Peyer's patch (tissue), 4 donors: ENCODE results near the gene TMED1.

Experiments
- POLR2A ChIP-seq, 2 donors: fragments of 450-650 bp; IDR thresholded peaks; one replicate each; pipeline ENCODE4 v1.5.1; 2017; ENCODE audit warnings: antibody characterized with exemption in 2 of 2, mild to moderate bottlenecking in 2 of 2, moderate library complexity in 2 of 2
- TF ChIP-seq, protein P1 (sequence below), 6 experiments: fragments of 450-650 bp in 4 of 6; fragments of 200-600 bp in 2 of 6; sonication (generic) in 1 of 6; IDR thresholded peaks; one replicate each; pipeline ENCODE4 v1.5.1; 2017 to 2019; ENCODE audit warnings: antibody characterized with exemption in 6 of 6, mild to moderate bottlenecking in 3 of 6, moderate library complexity in 1 of 6

DNA sequence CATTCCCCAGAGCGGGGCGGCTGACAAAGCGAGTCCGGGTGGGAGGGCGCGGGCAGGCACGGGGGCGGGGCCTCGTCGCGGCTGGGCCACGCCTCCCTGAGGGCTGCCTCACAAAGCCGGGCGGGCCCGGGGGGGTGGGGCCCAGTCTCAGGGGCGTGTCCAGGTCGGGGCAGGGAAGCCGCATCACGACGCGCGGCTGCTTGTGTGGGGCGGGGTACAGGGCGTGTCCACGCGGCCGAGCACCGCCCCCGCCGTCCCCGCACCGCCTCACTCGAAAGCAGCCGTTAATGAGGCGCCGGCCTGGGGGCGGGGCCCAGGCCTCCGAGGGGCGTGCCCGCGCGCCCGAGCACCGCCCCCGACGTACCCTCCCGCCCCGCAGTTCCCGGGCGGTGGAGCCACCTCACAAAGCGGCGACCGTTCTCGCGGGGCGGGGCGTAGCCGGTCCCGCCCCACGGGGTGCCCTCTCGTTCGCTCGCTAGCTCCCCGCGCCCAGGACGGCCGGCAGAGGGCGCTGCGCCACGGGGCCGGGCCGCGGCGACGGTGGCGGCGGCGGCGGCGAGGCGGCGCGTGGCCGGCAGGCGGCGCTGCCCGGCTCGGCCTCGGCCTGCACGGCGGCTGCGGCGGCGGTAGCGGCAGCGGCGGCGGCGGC is 35.1 kb upstream of the TMED1 start, which contains the start of gene CARM1:
- TF ChIP-seq, protein P1, sequence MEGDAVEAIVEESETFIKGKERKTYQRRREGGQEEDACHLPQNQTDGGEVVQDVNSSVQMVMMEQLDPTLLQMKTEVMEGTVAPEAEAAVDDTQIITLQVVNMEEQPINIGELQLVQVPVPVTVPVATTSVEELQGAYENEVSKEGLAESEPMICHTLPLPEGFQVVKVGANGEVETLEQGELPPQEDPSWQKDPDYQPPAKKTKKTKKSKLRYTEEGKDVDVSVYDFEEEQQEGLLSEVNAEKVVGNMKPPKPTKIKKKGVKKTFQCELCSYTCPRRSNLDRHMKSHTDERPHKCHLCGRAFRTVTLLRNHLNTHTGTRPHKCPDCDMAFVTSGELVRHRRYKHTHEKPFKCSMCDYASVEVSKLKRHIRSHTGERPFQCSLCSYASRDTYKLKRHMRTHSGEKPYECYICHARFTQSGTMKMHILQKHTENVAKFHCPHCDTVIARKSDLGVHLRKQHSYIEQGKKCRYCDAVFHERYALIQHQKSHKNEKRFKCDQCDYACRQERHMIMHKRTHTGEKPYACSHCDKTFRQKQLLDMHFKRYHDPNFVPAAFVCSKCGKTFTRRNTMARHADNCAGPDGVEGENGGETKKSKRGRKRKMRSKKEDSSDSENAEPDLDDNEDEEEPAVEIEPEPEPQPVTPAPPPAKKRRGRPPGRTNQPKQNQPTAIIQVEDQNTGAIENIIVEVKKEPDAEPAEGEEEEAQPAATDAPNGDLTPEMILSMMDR (IDR thresholded peaks at IDR 0.05): peak; percentile 51 to 99 (median 91)
- TF ChIP-seq POLR2A (IDR thresholded peaks at IDR 0.05): no peak
